ENCODE data around the gene FAM184A. TPM values are rescaled to one million over a fixed set of nuclear protein-coding genes. Genes with fewer than 3 reads are reported as not detected.

The FAM184A gene
- total and polyA plus RNA-seq, 2 donors (not counting 3 experiments of a cell fraction or from before 2014, with no cell fraction given) = 0.04 to 0.84 TPM

DNA sequence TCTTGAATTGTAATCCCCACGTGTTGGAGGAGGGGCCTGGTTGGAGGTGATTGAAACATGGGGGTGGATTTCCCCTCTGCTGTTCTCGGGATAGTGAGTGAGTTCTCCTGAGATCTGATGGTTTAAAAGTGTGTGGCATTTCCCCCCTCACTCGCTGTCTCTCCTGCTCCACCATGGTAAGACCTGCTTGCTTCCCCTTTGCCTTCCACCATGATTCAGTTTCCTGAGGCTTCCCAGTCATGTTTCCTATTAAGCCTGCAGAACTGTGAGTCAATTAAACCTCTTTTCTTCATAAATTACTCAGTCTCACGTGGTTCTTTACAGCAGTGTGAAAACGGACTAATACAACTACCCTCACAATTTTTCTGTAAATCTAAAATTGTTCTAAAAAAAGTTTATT lies 26.8 kb upstream of the FAM184A start:
- H3K4me1 ChIP-seq (ENCODE audit: control insufficient read depth, extremely low read depth, insufficient read depth, low read length) = peaks cover 6% of the 10 kb centered on the region
- peak; percentile 77 for FAIRE-seq
- TF ChIP-seq POLR2A (IDR thresholded peaks at IDR 0.05; ENCODE audit: low read depth, low read length) (no peak), FOS (IDR thresholded peaks at IDR 0.05; ENCODE audit: borderline replicate concordance, insufficient read depth, low read length) (peak; percentile 84), EZH2 (IDR thresholded peaks at IDR 0.05; ENCODE audit: borderline replicate concordance, low read depth, low read length, severe bottlenecking) (no peak), POLR2AphosphoS5 (IDR thresholded peaks at IDR 0.05; ENCODE audit: insufficient read depth, low read depth, low read length) (peak; percentile 37), GATA2 (IDR thresholded peaks at IDR 0.05; ENCODE audit: insufficient read depth, insufficient read length, low read depth, low read length) (no peak), JUN (IDR thresholded peaks at IDR 0.05; ENCODE audit: borderline replicate concordance, insufficient read depth, insufficient read length, low read depth) (peak; percentile 23), MYC (IDR thresholded peaks at IDR 0.05; ENCODE audit: low read depth, low read length) (no peak)
- TF ChIP-seq, protein P1, sequence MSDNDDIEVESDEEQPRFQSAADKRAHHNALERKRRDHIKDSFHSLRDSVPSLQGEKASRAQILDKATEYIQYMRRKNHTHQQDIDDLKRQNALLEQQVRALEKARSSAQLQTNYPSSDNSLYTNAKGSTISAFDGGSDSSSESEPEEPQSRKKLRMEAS (IDR thresholded peaks at IDR 0.05; ENCODE audit: insufficient read depth, insufficient read length) = no peak
- TF ChIP-seq, protein P2, sequence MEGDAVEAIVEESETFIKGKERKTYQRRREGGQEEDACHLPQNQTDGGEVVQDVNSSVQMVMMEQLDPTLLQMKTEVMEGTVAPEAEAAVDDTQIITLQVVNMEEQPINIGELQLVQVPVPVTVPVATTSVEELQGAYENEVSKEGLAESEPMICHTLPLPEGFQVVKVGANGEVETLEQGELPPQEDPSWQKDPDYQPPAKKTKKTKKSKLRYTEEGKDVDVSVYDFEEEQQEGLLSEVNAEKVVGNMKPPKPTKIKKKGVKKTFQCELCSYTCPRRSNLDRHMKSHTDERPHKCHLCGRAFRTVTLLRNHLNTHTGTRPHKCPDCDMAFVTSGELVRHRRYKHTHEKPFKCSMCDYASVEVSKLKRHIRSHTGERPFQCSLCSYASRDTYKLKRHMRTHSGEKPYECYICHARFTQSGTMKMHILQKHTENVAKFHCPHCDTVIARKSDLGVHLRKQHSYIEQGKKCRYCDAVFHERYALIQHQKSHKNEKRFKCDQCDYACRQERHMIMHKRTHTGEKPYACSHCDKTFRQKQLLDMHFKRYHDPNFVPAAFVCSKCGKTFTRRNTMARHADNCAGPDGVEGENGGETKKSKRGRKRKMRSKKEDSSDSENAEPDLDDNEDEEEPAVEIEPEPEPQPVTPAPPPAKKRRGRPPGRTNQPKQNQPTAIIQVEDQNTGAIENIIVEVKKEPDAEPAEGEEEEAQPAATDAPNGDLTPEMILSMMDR (IDR thresholded peaks at IDR 0.05; ENCODE audit: extremely low read depth in 1 of 2, insufficient read depth in 1 of 2, low read depth in 1 of 2, low read length in 2 of 2) = no peak
- dilution Hi-C loops (cut with MboI; ENCODE audit: extremely low pct_ligation_motif_present, low sequenced_read_pairs) (no loop called here), intact Hi-C loops (cut with micrococcal nuclease) (no loop called here)
- H3K4me2 ChIP-seq (ENCODE audit: insufficient read depth, low read length) = no peak overlapping the region
- no peaks in the 10 kb centered on the region for H3K36me3 ChIP-seq (ENCODE audit: control insufficient read depth in 2 of 2, extremely low read depth in 1 of 2, insufficient read depth in 2 of 2, low read length in 2 of 2)
- H3K9me3 ChIP-seq (replicated peaks; ENCODE audit: control insufficient read depth, insufficient read depth, low read length) = no peaks in the 10 kb centered on the region
- no peak overlapping the region for H3K9ac ChIP-seq (replicated peaks; ENCODE audit: extremely low read depth, insufficient read depth, low read length)
- POLR2A ChIA-PET = no interaction called here
- H2AFZ ChIP-seq (ENCODE audit: low read depth, low read length) = no peak overlapping the region
- no peaks in the 10 kb centered on the region for H3K9me1 ChIP-seq (replicated peaks; ENCODE audit: control insufficient read depth, extremely low read depth, insufficient read depth, low read length)
- no peaks in the 10 kb centered on the region for H3K27me3 ChIP-seq (ENCODE audit: control insufficient read depth in 2 of 2, insufficient read depth in 2 of 2, low read length in 2 of 2)
- no peaks in the 10 kb centered on the region for H3K79me2 ChIP-seq (ENCODE audit: control insufficient read depth, insufficient read depth, low read length)
- peak overlapping the region; percentile 36 for H3K27ac ChIP-seq (ENCODE audit: insufficient read depth, low read depth, low read length)
- no TSS peak for BruUV-seq (replicated peaks)
- CTCF ChIA-PET = interaction anchor here (1.2 kb wide), 1 partner anchor 137 kb away, joined by 8 read pairs; no protein-coding TSS in a partner anchor
- peak; percentile 58 for DNase-seq (ENCODE audit: low read depth, low spot score)
- no peaks in the 10 kb centered on the region for H4K20me1 ChIP-seq (replicated peaks; ENCODE audit: control insufficient read depth, extremely low read depth, insufficient read depth, low read length)
- H3K4me3 ChIP-seq (replicated peaks in 1 of 3; ENCODE audit: insufficient read depth in 1 of 3, low read depth in 1 of 3, low read length in 3 of 3) = no peak overlapping the region

Data from endothelial cell of umbilical vein (primary cell).